GM18909 (cell line): Measurements from ENCODE around the gene ROBO1.

Experiments
- ATAC-seq: cut with Tn5 transposase; IDR thresholded peaks from one replicate; pipeline ENCODE4 v1.9.1; 2021; ENCODE audit warnings: mild to moderate bottlenecking; ENCODE audit not compliant: unreplicated experiment, poor library complexity

The ROBO1 gene

DNA sequence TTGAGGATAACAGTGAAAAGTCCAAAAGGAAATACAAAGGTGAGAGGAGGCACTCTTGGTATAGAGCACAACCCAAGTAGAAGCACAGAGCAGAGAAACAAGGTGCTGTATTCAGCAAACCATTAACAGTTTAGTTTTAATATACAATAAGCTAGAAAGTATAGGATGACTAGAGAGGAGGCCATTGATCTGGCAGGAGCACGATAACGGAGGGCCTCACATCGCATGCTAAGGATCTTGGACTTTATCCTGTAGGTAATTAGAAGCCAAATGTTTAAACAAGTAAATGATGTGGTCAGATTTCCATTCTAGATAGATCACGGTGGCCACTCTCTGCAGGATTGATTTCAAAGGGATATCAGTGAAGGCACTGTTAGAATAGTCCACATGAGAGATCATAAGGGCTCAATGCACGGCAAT is 935.0 kb downstream of the ROBO1 start:
- ATAC-seq, result no peak

DNA sequence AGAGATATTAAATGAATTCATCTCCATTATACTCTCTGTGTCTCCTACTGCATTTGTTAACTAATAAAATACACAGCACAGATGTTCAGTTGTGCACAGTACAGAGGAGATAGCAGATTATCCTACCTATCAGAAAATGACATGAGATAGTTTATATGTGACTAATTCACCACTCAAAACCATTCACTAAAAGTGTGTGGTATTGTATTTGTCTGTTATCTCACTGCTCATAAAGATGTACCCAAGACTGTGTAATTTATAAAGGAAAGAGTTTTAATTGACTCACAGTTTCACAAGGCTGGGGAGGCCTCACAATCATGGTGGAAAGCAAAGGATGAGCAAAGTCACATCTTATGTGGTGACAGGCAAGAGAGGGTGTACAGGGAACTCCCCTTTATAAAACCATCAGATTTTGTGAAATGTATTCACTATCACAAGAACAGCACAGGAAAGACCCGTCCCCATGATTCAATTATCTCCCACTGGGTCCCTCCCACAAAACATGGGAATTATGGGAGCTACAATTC is 936.3 kb downstream of the ROBO1 start:
- no peak for ATAC-seq

DNA sequence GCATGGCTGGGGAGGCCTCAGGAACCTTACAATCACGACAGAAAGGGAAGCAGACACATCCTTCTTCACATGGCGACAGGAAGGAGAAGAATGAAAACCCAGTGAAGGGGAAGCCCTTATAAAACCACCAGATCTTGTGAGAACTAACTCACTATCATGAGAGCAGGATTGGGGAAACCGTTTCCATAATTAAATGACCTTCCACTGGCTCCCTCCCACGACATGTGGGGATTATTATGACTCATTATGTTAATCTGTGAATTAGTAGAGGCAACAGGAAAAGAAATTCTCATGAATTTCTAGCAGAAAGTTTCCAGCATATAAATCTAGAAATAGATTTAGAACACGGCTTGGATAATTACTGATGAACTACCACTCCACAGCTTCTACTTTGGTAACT is 937.3 kb downstream of the ROBO1 start:
- no peak for ATAC-seq

DNA sequence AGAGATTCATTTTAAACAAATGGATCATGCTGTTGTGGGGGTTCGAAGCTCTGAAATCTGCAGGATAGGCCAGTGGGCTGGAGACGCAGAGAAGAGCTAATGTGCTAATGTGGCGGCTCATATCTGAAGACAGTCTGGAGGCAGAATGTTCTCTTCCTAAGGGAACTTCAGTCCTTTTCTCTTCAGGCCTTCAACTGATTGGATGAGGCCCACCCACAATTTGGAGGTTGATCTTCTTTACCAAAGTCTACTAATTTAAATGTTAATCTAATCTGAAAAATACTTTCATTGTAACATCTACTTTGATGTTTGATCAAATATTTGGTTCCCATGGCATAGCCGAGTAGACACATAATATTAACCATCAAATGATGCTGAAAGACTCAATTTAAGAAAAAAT is 940.2 kb downstream of the ROBO1 start:
- no peak for ATAC-seq

DNA sequence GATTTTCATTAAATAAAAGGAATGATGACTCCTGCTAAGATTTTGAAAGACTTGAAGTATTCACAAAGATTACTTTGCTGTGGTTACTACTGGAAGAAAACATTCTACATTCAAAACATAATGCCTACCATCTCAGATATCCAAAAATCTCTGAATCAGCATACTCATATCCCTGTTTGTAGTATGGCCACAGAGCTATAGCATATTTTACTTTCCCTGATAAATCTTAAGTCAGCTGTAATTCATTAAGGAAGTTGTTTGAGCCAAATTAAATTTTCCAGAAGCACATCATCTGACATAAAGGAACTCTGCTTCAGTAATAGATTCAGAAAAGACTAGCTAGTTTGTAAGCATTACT is 942.0 kb downstream of the ROBO1 start:
- no peak for ATAC-seq

DNA sequence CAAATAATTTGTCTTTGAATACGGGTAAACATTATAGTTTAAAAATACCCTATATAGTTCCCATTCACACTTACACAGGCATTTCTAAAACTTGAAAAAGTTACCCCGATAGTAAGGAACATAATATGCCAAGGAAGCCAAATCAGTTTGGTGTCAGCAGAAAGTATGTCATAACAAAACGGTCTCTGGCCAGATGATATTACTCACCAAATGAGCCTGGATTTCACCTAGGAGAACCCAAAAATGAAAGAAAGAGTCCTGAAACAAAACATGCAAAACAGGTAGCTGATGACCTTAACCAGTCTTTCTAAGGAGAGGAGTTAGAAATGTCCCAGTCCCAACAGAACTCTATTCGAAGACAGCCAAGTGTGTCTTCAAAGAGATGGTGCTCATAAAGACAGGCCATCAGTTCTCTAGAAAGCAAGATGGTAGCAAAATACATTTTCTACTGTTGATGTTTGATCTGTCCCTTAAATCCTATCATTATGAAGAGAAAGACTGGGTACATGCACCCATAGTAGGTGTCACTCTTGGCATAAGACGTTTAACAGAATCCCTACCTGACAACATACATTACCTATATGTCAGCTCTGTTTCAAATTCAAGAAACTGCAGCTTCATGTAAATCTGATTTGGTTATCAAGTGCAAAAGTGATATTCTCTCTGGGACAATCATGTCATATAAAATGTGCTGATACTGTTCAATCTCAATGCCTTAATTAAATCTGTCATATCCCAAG is 942.5 kb downstream of the ROBO1 start:
- ATAC-seq, result no peak

DNA sequence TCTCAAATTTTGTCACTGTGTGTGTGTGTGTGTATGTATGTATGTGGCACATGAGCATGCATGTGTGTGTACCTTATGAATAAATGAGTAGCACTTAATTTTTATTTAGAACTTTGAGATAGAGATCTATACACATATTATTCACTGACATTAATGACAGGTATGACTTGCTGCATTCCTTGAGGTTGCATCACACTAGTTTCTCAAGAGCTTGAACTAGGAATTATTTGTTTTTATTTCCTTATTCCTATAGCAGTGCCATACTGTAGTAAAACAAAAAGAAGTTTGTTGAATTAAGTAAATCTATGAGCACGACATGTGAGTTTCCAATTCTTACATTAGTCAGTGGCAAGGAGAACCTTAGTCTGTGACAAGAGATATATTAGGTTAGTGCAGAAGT is 943.9 kb downstream of the ROBO1 start:
- ATAC-seq, result no peak

DNA sequence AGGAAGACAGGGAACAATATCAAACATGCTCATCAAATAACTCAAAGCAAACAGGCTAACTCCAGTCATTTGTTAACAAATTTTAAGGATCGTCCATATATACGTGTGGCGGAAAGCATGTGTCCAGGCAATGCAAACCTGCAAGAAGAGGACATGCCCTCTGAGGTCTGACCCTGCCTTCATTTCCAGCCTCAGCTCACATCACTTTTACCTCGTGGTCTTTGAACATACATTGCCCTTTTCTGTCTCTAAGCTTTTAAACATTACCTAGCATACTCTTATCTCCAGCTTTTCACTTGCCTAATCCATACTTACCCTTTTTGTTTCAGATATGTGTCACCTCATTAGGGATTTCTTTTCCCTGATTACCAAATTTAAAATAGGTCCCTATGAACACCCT is 944.4 kb downstream of the ROBO1 start:
- no peak for ATAC-seq

DNA sequence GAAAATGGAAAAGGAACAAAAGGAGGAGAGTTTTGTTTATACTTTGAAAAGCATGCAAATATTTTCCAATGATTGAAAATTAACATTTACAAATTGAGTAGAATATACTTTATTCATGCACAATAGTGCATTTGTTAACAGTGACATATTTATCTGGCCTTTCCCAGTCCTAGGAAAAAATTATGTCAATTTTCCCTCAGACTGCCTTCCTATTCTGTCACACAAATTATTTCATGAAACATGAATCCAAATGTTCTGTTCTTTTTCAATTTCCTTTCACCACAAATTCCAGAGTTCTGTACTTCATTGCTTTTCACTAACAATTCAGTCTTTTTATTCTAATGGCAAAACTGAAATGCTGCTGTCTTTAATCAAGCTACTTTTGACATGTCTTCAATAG is 945.1 kb downstream of the ROBO1 start:
- ATAC-seq, result no peak

DNA sequence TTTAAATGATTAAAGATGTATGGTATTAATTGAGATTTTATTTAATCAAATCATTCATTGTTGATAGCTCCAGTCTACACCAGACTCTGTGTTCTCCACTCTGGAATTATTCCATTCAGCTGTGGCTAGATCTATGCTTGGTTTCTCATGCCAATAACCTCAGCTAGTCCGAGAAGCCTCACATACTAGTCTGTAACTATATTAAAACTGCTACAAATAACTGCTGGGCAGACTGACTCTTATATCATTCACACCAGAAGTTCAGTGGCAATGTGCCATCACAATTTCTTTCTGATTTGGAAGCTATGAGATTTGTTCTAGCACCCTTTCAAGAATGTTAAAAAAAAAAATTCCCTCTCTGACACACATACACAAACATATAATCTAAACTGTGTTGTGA is 947.3 kb downstream of the ROBO1 start:
- no peak for ATAC-seq

DNA sequence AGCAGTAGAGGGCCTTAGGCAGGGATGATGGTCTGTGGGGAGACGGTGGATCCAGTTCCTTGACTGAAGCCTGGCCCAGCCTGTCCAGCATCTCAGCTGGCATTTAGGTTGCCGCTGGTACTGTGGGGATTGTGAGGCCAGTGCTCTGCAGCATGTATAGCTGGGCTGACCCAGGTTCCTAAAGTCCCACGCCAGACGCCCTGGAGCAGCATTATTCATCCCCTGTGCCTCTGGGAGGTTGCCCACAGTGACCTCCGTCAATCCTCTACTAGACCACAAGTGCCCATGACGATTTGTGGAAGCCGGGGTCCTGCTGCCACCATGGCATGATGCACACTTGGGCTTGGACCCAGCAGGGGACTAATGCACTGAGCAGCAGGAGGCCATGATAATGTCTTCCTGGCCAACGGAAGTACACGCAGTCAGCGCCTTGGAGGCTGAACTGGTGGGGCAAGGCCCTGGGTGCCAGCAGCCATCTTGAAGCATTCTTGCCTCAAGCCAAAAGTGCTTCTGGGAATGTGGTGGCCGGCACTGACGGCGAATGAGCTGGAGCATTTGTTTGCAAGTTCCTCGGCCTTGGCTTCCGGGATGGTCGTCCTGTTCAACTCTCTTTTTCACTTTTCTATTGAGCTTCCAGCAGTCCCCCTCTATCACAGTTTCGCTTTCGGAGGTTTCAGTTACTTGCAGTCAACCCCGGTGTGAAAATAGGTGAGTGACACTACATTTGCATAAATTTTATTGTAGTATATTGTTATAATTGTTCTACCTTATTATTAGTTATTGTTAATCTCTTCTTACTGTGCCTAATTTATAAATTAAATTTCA is 949.4 kb downstream of the ROBO1 start:
- ATAC-seq, result no peak

DNA sequence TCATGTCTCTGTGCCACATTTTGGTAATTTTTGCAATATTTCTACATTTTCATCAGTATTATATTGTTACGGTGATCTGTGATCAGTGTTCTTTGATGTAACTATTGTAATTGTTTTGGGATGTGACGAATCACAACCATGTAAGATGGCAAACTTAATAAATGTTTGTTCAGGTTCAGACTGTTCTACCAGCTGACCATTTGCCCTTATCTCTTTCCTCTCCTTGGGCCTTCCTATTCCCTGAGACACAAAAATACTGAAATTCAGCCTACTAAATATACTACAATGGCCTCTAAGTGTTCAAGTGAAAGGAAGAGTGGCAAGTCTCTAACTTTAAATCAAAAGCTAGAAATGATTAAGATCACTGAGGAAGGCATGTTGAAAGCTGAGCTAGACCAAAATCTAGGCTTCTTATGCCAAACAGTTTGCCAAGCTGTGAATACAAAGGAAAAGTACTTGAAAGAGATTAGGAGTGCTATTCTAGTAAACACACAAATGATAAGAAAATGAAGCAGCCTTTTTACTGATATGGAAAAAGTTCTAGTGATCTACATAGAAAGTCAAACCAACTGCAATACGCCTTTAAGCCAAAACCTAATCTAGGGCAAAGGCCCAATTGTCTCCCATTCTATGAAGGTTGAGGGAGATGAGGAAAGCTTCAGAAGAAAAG is 952.8 kb downstream of the ROBO1 start:
- ATAC-seq, result no peak

DNA sequence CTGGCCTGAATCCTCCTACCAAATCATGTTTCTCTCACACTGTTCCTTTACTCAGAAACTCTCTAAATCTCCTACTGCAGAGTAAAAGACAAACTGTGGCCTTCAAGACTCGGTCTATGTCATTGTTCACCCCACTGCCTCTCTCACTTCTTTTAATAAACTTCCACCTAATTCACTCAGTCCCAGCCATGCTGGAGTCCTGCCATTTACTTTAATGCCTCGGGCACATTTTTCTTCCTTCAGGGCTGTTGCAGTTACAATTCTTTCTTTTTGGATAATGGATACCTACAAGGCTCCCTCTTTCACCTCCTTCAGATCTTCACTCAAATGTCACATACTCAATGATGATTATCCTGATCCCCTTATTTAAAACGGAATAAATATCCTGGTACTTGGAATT is 955.6 kb downstream of the ROBO1 start:
- no peak for ATAC-seq

DNA sequence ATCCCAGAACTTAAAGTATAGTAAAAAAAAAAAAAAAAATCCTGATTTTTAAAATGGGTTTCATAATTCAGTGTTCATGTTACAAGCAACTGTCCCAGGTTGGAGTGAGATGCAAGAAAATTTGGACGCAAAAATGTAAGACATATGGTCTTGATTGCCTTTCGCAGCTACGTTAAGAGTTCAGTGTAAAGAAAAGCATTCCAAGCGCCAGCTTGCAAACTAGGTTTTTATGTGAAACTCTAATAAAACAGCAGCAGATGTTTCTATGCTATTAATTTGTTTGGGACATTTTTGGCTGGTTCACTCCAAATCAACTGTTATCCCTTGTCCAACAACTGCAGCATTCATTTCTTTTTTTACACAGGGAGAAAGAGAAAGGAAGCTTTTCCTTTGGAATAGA is 957.8 kb downstream of the ROBO1 start:
- no peak for ATAC-seq

DNA sequence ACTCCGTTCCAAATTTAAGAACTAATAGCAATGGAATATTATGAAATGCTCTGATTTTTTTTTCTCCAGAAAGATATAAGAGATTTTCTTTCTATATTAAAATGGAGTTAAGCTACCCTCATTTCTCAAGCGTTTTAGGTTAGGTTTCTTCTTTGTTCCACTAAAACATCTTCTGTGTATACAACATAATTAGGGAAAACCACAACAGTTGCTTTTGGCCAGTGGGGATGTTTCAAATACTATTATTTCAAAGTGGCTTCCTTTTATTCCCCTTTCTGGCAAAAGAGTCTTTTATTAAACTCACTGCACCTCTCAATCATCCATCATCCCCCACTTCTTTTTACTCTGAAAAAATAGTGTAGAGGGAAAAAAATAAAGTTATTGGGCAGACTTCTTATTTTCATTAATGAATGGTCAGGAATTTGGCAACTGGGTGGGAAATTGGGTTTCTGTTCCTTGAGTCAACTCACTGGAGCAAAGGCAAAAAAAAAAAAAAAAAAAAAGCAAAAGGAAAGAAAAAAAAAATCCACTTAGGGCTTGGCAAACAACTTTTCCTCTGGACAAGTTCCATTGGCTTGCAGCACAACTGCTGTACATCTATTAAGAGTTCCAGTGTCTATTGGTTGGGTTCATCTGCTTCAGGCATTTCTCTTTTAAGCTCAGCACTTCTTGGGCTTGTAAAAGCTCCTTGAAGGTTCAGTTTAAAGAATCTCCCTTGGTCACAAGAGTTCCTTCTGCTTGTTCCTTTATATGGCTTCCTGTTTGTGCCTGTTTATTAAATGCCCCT is 963.4 kb downstream of the ROBO1 start:
- no peak for ATAC-seq

DNA sequence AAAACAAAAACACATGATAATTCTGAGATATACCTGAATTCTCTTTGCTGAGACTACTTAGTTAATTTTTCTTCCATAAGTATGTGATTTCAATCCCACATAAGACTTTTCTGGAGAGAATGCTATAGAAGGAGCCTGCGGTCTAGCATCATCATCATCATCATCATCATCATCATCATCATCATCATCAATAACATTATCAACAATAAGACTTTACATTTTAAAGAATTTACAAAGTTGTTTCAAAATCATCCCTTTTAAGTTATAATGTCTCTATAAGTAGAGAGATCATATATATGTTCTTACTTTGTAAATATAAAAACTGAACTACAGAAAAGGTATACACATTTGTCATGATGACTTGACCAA is 965.3 kb downstream of the ROBO1 start:
- ATAC-seq, result no peak

DNA sequence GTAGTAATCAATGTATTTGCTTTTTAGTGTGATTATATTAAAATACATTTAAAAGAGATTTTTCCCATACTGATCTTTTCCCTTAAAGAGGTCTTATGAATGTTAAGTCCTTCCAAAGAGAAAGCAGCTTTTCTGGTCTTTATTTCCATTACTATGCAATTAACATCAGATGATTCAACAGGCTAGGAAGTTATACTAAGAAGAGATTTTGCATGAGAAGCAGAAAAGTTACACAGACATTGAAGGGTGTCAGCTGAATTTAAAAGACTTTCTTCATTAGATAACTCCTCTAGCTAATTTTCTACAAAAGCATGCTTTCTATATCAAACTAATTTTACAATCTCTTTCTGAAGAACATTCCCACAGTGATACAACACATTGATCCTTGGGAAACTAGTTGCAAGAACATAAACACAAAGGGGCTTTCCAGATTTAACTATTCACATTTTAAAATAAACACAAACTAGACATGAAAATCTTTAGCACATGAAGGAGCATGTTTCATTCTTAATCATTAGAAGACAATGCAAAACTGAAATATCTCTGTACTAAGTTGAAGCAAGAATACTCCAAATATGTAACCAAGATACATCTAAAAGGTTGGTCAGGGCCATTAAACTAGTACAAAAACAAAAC is 965.8 kb downstream of the ROBO1 start:
- no peak for ATAC-seq

DNA sequence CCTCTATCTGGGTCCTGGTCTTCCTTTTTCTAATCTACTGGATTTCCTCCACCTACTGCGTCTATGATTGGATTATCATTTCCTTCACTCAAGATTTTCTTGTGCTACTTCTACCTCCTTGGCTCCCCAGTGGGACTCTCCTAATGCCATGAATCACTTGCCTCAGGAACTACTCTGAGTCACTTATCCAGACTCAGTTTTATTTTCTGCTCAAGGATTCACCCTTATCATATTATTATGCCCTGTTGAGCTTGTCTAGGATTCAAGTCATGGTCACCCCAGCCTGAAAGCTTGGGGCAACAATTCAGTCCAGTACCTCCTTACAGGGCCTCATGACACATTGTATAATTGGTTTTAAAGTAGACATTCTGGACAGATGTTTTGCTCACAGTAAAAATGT is 968.1 kb downstream of the ROBO1 start:
- no peak for ATAC-seq

DNA sequence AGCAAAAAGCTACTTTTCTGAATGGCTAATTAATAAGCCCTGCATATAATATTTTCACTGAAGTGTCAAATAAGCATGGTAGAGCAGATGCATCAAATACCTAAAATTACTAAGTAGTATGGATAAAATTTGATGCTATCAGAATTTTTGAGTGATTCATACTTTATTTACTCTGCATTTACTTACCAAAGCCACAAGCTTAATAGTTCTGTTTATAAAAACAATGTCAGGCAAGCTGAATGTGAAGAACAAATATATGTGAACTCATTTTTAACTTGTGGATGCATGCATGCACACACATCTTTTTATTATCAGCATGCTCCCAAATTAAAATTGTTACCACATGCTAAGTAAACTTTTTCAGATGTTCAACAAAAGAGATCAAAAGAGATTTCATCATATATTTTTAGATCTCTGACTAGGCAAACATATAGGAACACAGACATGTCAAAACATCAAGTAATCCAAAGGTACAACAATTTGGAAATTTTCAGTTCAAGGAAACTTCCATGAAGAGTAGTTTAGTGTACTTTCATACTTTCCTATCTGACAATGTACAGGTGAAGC is 969.4 kb downstream of the ROBO1 start:
- ATAC-seq, result no peak

DNA sequence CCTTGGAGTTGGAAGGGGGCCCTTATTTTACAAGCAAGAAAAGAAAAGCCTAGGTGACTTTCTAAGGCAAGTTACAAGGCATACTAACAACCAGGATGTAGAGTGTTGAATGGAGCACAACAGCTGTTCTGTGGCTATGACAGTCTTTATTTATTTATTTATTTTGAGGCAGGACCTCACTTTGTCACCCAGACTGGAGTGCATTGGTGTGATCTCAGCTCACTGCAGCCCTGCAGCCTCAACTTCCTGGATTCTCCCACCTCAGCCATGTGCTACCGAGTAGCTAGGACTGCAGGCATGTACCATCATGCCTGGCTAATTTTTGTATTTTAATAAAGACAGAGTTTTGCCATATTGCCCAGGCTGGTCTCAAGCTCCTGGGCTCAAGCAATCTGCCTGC is 973.4 kb downstream of the ROBO1 start:
- no peak for ATAC-seq
